Mesodermal cell (in vitro differentiated cells): ENCODE measurements around the gene CHRDL2. TPM values are rescaled to one million over a fixed set of nuclear protein-coding genes. Genes with fewer than 3 reads are reported as not detected.

ENCODE experiments used
- H3K27ac ChIP-seq: 2 replicates; pipeline ENCODE4 v1.7.0; 2013; ENCODE audit warnings: mild to moderate bottlenecking, low read depth, low read length, moderate library complexity; ENCODE audit not compliant: severe bottlenecking
- H3K36me3 ChIP-seq: 2 replicates; pipeline ENCODE4 v1.7.1; 2013; ENCODE audit warnings: mild to moderate bottlenecking, low read length, moderate library complexity; ENCODE audit not compliant: control insufficient read depth, insufficient read depth
- H3K4me1 ChIP-seq: one replicate; pipeline ENCODE4 v1.7.1; 2013; ENCODE audit warnings: mild to moderate bottlenecking, low read length; ENCODE audit not compliant: insufficient read depth, control insufficient read depth, poor library complexity, severe bottlenecking
- H3K4me3 ChIP-seq: 2 replicates; pipeline ENCODE4 v1.7.0; 2013; ENCODE audit warnings: low read length, control low read depth, mild to moderate bottlenecking; ENCODE audit not compliant: insufficient read depth, poor library complexity, severe bottlenecking; ENCODE audit errors: extremely low read depth
- H3K9me3 ChIP-seq: 2 replicates; pipeline ENCODE4 v1.7.1; 2013; ENCODE audit warnings: mild to moderate bottlenecking, low read length, moderate library complexity; ENCODE audit not compliant: control insufficient read depth
- WGBS, 2 experiments: methylation state at CpG; one replicate each; pipeline ENCODE4 v1.1.5; 2013; ENCODE audit warnings: missing lambda C conversion rate in 2 of 2; ENCODE audit not compliant: insufficient coverage in 2 of 2; 5-methylcytosine and 5-hydroxymethylcytosine counted together
- polyA plus RNA-seq, 2 experiments: library from polyadenylated mRNA; stranded (reverse); fragments of 50-300 nt; gene quantifications; one replicate each; pipeline ENCODE4 v1.2.3, GENCODE V29; 2013

The CHRDL2 gene
- polyA plus RNA-seq (2013, experiment 1 of 2) = 0.26 TPM
- polyA plus RNA-seq (2013, experiment 2 of 2) = 0.20 TPM

DNA sequence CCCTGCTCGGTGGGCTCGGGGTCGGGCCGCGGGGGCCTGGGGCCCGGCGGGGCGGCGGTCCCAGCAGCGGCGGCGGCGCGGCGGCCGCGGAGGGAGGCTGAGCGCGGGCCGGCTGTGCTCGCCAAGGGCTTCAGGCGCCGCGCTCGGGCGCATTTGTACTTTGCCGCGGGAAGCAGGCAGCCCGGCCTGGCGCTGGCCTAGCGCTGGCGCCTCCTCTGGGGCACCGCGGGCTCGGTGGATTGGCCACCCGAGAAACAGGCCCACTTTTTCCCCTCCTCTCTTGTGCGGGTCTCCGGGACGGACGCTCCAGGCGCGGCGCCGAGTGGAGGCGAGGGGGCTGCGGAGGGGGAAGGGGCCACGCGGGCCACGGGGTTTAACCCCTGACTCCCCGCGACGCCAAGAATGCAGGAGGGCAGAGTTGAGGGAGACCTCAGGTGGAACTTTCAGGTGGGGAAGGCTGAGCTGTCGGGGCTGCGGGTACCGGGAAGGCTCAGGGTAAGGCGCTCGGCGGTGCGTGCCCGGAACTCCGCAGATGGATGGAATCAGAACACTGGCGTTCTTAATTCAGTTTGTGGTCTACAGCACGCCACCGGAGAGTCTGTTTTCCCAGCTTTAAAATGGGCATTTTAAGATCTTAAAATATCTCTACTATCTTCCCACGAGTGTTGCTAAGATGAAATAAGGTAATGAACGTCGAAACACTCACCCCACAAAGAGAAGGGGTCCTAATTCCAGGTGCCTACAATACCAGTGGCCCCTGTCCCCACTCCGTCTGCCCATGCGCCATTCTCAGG lies at the start of gene CHRDL2:
TSS of gene CHRDL2 (minus strand) at position 126 of the 794 bp plus-strand sequence. CDS start 538 bp downstream, outside the sequence.
- Histone ChIP-seq H3K36me3 (no peaks in the 10 kb centered on the region), H3K4me1 (no peaks in the 10 kb centered on the region), H3K4me3 (peak within 1 kb of the TSS; percentile 33), H3K27ac (no peak within 1 kb of the TSS), H3K9me3 (no peaks in the 10 kb centered on the region)
- WGBS, 2 experiments = 15 to 24% methylated on average over 29 to 55 of the region's 69 CpGs

- 78 to 87% methylated on average over 2 of the region's 4 CpGs for WGBS, 2 experiments
- H3K27ac ChIP-seq = no peak overlapping the region
Observed at GRCh38 chr11:74780248-74781005, 49.2 kb upstream of the CHRDL2 start.

DNA sequence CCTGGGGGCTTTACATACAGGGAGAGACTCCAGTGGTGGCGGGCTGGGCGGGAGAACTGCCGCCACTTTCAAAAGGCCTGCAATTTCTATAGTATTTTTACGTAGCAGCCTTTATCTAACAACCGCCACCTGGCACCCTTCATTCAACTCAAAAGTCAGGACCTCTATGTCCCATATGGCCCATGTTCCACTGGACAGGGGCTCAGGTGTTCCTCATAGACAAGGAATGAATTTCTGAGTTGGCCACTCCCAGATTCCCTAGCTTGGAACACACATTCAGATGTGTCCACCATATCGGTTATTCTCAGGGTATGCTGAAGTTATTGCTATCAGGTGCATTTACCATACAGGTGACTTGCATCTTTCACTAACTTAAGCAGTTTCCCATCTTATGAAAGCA lies 47.4 kb upstream of the CHRDL2 start:
- Histone ChIP-seq H3K9me3 (no peaks in the 10 kb centered on the region), H3K27ac (no peak overlapping the region)
- WGBS, 2 experiments = 90 to 100% methylated on average over 4 to 6 of the region's 6 CpGs

More at GRCh38 chr11:74780248-74781005, 49.2 kb upstream of the CHRDL2 start:
- no peaks in the 10 kb centered on the region for H3K36me3 ChIP-seq
- no peak overlapping the region for H3K4me3 ChIP-seq
- H3K9me3 ChIP-seq = no peaks in the 10 kb centered on the region
- peaks cover 6% of the 10 kb centered on the region for H3K4me1 ChIP-seq

GRCh38 chr11:74777877-74778276 lies 46.7 kb upstream of the CHRDL2 start:
- peaks cover 2% of the 10 kb centered on the region for H3K4me1 ChIP-seq
- no peak overlapping the region for H3K27ac ChIP-seq

More for the DNA sequence above, 47.4 kb upstream of the CHRDL2 start:
- no peak overlapping the region for H3K4me3 ChIP-seq
- no peaks in the 10 kb centered on the region for H3K36me3 ChIP-seq
- peaks cover 6% of the 10 kb centered on the region for H3K4me1 ChIP-seq

DNA sequence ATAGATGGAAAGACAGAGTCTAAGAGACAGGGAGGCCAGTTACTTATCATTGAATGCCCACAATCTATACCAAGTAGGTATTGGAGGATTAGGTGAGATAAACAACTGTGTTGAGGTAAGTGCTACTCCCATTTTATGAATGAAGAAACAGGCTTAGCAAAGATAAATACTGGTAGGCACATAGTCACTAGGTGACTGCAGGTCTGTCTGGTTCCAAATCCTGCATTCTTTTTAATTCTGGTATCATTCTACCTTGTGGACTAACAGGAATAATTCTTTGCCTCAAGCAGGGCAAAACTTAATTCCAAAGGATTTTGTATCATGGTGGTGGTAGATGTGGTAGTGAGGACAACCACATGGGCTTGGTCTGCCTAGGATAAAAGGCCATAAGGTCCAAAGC lies 45.8 kb upstream of the CHRDL2 start:
- H3K9me3 ChIP-seq = no peaks in the 10 kb centered on the region
- no peak overlapping the region for H3K4me3 ChIP-seq
- no peaks in the 10 kb centered on the region for H3K36me3 ChIP-seq
- H3K4me1 ChIP-seq = no peaks in the 10 kb centered on the region
- no peak overlapping the region for H3K27ac ChIP-seq

More at GRCh38 chr11:74777877-74778276, 46.7 kb upstream of the CHRDL2 start:
- Histone ChIP-seq H3K9me3 (no peaks in the 10 kb centered on the region), H3K36me3 (no peaks in the 10 kb centered on the region), H3K4me3 (no peak overlapping the region)
- 88 to 89% methylated on average over 1 to 2 of the region's 4 CpGs for WGBS, 2 experiments

DNA sequence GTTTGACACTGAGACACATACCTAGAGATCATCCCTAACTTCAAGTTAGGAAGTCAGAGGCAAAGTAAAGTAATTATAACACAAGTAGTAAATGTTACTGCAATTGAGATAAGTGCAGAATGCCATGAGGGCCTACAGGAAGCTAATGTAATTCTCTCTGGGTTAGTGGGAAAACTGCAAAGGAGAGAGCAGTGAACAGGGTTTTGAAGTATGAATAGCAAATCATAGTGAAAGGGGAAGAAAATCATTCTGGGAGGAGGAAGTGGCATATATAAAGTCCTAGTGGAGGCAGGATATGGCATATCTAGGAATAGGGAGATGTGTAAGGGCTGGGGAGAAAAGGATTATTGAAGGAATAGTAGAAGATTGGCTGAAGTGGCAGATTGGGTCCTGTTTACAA lies 45.3 kb upstream of the CHRDL2 start:
- Histone ChIP-seq H3K27ac (no peak overlapping the region), H3K9me3 (no peaks in the 10 kb centered on the region), H3K4me1 (no peaks in the 10 kb centered on the region), H3K4me3 (no peak overlapping the region), H3K36me3 (no peaks in the 10 kb centered on the region)

- H3K4me1 ChIP-seq = no peaks in the 10 kb centered on the region
- H3K27ac ChIP-seq = no peak overlapping the region
- H3K9me3 ChIP-seq = no peaks in the 10 kb centered on the region
- H3K36me3 ChIP-seq = no peaks in the 10 kb centered on the region
- no peak overlapping the region for H3K4me3 ChIP-seq
- no CpG with 5 or more reads among the region's 1 CpG for WGBS, 2 experiments
Observed at GRCh38 chr11:74775762-74776161, 44.5 kb upstream of the CHRDL2 start.

- H3K4me1 ChIP-seq = no peaks in the 10 kb centered on the region
- no peak overlapping the region for H3K27ac ChIP-seq
- no peak overlapping the region for H3K4me3 ChIP-seq
- no peaks in the 10 kb centered on the region for H3K36me3 ChIP-seq
- no peaks in the 10 kb centered on the region for H3K9me3 ChIP-seq
Observed at GRCh38 chr11:74773476-74773875, 42.2 kb upstream of the CHRDL2 start.

- H3K4me1 ChIP-seq = no peaks in the 10 kb centered on the region
Observed at GRCh38 chr11:74771139-74771538, 39.9 kb upstream of the CHRDL2 start.

GRCh38 chr11:74770456-74770855 lies 39.2 kb upstream of the CHRDL2 start:
- H3K9me3 ChIP-seq = no peaks in the 10 kb centered on the region
- no peak overlapping the region for H3K27ac ChIP-seq
- H3K36me3 ChIP-seq = no peaks in the 10 kb centered on the region
- 100% methylated on average over 1 of the region's 5 CpGs; no CpG with 5 or more reads in 1 of the 2 experiments for WGBS, 2 experiments
- no peak overlapping the region for H3K4me3 ChIP-seq
- H3K4me1 ChIP-seq = no peaks in the 10 kb centered on the region

More at GRCh38 chr11:74771139-74771538, 39.9 kb upstream of the CHRDL2 start:
- 80% methylated on average over 1 of the region's 3 CpGs; no CpG with 5 or more reads in 1 of the 2 experiments for WGBS, 2 experiments
- no peak overlapping the region for H3K27ac ChIP-seq
- H3K4me3 ChIP-seq = no peak overlapping the region
- no peaks in the 10 kb centered on the region for H3K36me3 ChIP-seq
- no peaks in the 10 kb centered on the region for H3K9me3 ChIP-seq
